Kidney epithelial cell (primary cell): ENCODE measurements around the gene TSPAN14. TPM values are rescaled to one million over a fixed set of nuclear protein-coding genes. Genes with fewer than 3 reads are reported as not detected.
"Not testable (repeated sequence)": the region's sequence is repeated elsewhere in the genome, so short reads cannot be mapped to it uniquely, and the experiment has no call there.

Source experiments
- DNase-seq: peaks from one replicate; pipeline ENCODE4 v3.0.0-alpha.2; 2010; ENCODE audit warnings: low read depth
- H3K27me3 ChIP-seq: 2 replicates; pipeline ENCODE4 v1.6.0; 2011; ENCODE audit warnings: low read length; ENCODE audit not compliant: control insufficient read depth, insufficient read depth
- H3K36me3 ChIP-seq: 2 replicates; pipeline ENCODE4 v1.5.1; 2011; ENCODE audit warnings: low read length; ENCODE audit not compliant: control insufficient read depth, insufficient read depth
- H3K4me3 ChIP-seq: 2 replicates; pipeline ENCODE4 v1.5.1; 2011; ENCODE audit warnings: low read depth, mild to moderate bottlenecking, control low read depth, low read length
- total RNA-seq: library from RNA; depleted of rRNA; stranded (reverse); fragments of >200 nt; gene quantifications from 2 replicates; pipeline ENCODE4 v1.2.3, GENCODE V29; 2015
- TF ChIP-seq, protein P1 (sequence below): IDR thresholded peaks from 2 replicates; pipeline ENCODE4 v1.5.1; 2011; ENCODE audit warnings: mild to moderate bottlenecking, moderate library complexity, low read length, control low read depth, inconsistent platforms; ENCODE audit not compliant: insufficient read depth, poor library complexity, severe bottlenecking

Gene TSPAN14
- total RNA-seq, 1 donor from 2014 or later = 111 TPM

DNA sequence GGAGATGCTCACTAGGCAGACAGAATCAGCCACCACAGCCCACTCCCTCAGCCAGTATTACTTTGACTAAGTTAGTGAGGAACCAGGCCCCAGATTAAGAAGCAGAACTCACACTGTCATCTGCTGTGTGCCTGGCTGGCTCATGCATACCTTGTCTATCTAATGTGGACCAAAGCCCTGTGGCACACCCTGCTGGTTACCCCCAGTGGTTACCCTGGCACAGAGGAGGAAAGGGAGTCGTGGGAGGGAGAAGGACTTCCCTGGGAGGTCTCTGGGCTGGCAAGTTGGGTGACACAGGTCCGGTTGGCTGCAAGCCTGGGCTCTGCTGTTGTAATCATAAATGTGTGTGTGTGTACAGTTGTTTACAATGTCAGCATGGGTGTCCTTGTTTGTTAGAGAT lies 76.1 kb downstream of the TSPAN14 start:
- TF ChIP-seq, protein P1, sequence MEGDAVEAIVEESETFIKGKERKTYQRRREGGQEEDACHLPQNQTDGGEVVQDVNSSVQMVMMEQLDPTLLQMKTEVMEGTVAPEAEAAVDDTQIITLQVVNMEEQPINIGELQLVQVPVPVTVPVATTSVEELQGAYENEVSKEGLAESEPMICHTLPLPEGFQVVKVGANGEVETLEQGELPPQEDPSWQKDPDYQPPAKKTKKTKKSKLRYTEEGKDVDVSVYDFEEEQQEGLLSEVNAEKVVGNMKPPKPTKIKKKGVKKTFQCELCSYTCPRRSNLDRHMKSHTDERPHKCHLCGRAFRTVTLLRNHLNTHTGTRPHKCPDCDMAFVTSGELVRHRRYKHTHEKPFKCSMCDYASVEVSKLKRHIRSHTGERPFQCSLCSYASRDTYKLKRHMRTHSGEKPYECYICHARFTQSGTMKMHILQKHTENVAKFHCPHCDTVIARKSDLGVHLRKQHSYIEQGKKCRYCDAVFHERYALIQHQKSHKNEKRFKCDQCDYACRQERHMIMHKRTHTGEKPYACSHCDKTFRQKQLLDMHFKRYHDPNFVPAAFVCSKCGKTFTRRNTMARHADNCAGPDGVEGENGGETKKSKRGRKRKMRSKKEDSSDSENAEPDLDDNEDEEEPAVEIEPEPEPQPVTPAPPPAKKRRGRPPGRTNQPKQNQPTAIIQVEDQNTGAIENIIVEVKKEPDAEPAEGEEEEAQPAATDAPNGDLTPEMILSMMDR = peak; percentile 56

DNA sequence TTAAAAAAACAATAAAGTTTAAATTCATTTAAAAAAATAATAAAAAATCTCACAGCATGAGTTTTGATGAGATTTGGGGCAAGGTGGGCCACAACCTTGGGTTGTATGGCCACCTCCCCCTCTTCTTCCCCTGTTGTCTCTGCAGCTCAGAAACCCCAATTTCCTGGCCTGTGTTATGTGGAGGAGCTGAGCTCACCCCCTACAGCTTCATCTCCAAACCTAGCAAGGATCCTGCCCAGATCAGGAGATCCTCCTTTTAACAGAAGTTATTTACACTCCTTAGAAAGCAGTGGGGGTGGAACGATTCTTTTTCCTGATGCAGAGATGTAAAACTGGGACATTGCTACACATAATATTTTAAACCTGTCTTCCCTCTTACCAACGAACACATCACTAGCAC lies 76.7 kb downstream of the TSPAN14 start:
- TF ChIP-seq, protein P1 = no peak
- H3K4me3 ChIP-seq = no peak overlapping the region
- DNase-seq = no peak

More for the DNA sequence above, 76.1 kb downstream of the TSPAN14 start:
- no peak for DNase-seq
- Histone ChIP-seq H3K27me3 (no peaks in the 10 kb centered on the region), H3K4me3 (no peak overlapping the region), H3K36me3 (no peaks in the 10 kb centered on the region)

DNA sequence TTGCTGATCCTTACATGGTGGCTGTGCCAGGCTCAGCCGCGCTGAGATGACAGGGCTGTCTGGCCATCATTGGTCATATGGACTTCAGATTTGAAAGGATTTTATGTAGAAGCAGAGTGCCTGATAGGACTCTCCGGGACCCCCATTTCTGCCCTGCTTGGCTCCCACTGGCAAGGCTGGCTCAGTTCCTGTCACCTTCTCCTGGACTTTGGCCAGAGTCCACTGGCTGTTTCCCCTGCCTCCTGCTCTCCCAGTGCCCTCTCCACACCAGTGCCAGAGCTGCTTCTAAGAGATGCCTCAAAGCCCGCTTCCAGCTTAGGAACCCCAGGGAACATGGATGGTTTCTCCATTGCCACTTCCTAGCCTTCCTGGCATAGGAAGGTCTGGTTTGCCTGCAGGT lies 78.5 kb downstream of the TSPAN14 start:
- H3K4me3 ChIP-seq = no peak overlapping the region

More for the DNA sequence above, 76.7 kb downstream of the TSPAN14 start:
- Histone ChIP-seq H3K27me3 (no peaks in the 10 kb centered on the region), H3K36me3 (no peaks in the 10 kb centered on the region)

DNA sequence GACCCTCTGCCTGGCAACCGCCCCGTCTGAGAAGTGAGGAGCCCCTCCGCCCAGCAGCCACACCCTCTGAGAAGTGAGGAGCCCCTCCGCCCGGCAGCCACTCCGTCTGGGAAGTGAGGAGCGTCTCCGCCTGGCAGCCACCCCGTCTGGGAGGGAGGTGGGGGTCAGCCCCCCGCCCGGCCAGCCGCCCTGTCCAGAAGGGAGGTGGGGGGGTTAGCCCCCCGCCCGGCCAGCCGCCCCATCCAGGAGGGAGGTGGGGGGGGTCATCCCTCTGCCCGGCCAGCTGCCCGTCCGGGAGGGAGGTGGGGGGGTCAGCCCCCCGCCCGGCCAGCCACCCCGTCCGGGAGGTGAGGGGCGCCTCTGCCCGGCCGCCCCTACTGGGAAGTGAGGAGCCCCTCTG lies 79.9 kb downstream of the TSPAN14 start:
- not testable (repeated sequence) for DNase-seq, H3K27me3 ChIP-seq, H3K4me3 ChIP-seq, H3K36me3 ChIP-seq

More for the DNA sequence above, 78.5 kb downstream of the TSPAN14 start:
- DNase-seq = no peak
- Histone ChIP-seq H3K27me3 (no peaks in the 10 kb centered on the region), H3K36me3 (no peaks in the 10 kb centered on the region)
- TF ChIP-seq, protein P1 = no peak

DNA sequence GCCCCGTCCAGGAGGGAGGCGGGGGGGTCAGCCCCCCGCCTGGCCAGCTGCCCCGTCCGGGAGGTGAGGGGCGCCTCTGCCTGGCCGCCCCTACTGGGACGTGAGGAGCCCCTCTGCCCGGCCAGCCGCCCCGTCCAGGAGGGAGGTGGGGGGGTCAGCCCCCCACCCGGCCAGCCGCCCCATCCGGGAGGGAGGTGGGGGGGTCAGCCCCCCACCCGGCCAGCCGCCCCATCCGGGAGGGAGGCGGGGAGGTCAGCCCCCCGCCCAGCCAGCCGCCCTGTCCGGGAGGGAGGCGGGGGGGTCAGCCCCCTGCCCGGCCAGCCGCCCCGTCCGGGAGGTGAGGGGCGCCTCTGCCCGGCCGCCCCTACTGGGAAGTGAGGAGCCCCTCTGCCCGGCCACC lies 80.5 kb downstream of the TSPAN14 start:
- not testable (repeated sequence) for H3K4me3 ChIP-seq, H3K36me3 ChIP-seq, H3K27me3 ChIP-seq

DNA sequence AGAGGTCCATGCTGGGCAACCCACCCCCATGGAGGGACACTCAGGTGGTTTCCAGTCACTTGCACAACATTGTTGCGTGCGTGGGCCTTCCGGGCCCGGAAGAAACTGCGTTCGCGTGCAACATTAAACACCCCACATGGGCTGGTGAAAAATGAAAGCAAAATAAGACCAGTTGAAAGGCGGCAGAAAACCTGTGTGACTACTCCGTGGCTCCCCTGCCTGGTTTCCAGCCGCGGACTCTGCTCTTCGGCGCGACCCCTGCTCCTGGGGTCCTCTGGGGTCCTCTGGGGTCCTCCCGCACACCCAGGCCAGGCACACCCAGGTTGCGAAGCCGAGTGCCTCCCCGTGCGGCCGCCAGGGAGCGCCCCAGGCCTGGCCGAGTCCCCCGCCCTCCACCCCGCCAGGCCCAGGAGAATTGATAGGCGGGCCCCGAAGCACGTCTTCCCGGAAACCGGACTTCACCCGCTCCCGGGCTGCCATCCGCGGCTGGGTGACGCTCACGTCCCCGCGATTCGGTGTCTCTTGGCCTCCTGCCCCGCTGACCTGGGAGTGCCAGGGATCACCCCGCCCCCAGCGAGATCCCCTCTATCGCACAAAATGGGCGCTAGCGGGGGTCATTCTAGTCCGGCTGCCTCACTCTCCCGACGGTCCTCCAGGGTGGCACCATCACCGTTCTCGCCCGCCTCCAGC lies 81.7 kb downstream of the TSPAN14 start:
- H3K36me3 ChIP-seq = no peaks in the 10 kb centered on the region
- no peak for DNase-seq
- H3K4me3 ChIP-seq = peak overlapping the region; percentile 28
- no peaks in the 10 kb centered on the region for H3K27me3 ChIP-seq
- TF ChIP-seq, protein P1 = peak; percentile 72

More for the DNA sequence above, 80.5 kb downstream of the TSPAN14 start:
- not testable (repeated sequence) for DNase-seq

DNA sequence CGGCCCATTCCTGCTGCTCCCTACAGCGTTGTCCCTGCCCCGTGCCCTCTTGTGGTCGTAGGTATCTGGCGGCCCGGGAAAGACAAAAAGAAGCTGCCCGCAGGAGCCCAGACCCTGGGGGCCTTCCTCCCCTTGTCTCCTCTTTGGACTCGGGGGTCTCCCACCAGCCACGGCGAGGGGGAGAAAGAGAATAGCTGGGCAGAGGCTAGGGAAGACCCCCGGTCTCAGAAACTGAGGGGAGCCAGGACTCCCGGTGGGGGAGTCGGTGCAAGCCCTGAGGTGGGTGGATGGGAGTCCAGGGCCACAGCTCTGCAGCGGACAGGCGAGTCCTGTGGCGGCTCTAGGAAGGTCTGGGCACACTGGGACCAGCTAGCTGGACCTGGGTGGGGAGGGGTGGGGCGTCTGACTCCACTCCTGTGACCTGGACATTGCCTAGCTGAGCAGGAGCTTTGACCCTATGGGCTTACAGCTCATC lies 82.3 kb downstream of the TSPAN14 start:
- DNase-seq = no peak
- TF ChIP-seq, protein P1 = no peak
- peak overlapping the region; percentile 28 for H3K4me3 ChIP-seq
- H3K36me3 ChIP-seq = no peaks in the 10 kb centered on the region
- H3K27me3 ChIP-seq = no peaks in the 10 kb centered on the region
